GM03348 (cell line): ENCODE results near the gene WNK2.
A peak's percentile ranks its signal among the peaks of the same experiment; 100 is the strongest.

Experiments used
- DNase-seq: peaks from one replicate; pipeline ENCODE4 v3.0.0; 2012; ENCODE audit warnings: low spot score

Gene WNK2

GRCh38 chr9:93161786-93162562 lies 22.0 kb upstream of the WNK2 start:
- DNase-seq, result no peak

GRCh38 chr9:93164085-93164484 lies 19.9 kb upstream of the WNK2 start:
- no peak for DNase-seq

GRCh38 chr9:93166699-93167098 lies 17.2 kb upstream of the WNK2 start:
- no peak for DNase-seq

- DNase-seq, result no peak
Observed at GRCh38 chr9:93167185-93167584, 16.8 kb upstream of the WNK2 start.

- no peak for DNase-seq
Observed at GRCh38 chr9:93167838-93168237, 16.1 kb upstream of the WNK2 start.

GRCh38 chr9:93168581-93168980 lies 15.4 kb upstream of the WNK2 start:
- no peak for DNase-seq

- no peak for DNase-seq
Observed at GRCh38 chr9:93169444-93169843, 14.5 kb upstream of the WNK2 start.

GRCh38 chr9:93170571-93170970 lies 13.4 kb upstream of the WNK2 start:
- no peak for DNase-seq

GRCh38 chr9:93171261-93171990 lies 12.5 kb upstream of the WNK2 start:
- DNase-seq, result no peak

- DNase-seq, result no peak
Observed at GRCh38 chr9:93172666-93173364, 11.1 kb upstream of the WNK2 start.

- DNase-seq, result no peak
Observed at GRCh38 chr9:93173365-93174051, 10.4 kb upstream of the WNK2 start.

GRCh38 chr9:93174976-93175375 lies 9.0 kb upstream of the WNK2 start:
- DNase-seq, result no peak

GRCh38 chr9:93177676-93178075 lies 6.3 kb upstream of the WNK2 start:
- no peak for DNase-seq

GRCh38 chr9:93178851-93179786 lies 4.8 kb upstream of the WNK2 start:
- no peak for DNase-seq

GRCh38 chr9:93180938-93181337 lies 3.0 kb upstream of the WNK2 start:
- DNase-seq, result no peak

GRCh38 chr9:93181672-93182435 lies 2.1 kb upstream of the WNK2 start:
- no peak for DNase-seq

GRCh38 chr9:93182572-93182971 lies 1.4 kb upstream of the WNK2 start:
- DNase-seq, result no peak

- no peak for DNase-seq
Observed at GRCh38 chr9:93183131-93183662, 742 bp upstream of the WNK2 start.

- peak; percentile 45 for DNase-seq
Observed at GRCh38 chr9:93184432-93185265, 710 bp downstream of the WNK2 start.
